HL-60 (cell line): Measurements from ENCODE around the gene ZNF462.

Experiments used
- GABPA ChIP-seq: IDR thresholded peaks from 2 replicates; pipeline ENCODE4 v1.6.1; 2012; ENCODE audit warnings: low read depth
- POLR2AphosphoS5 ChIP-seq: IDR thresholded peaks from 2 replicates; pipeline ENCODE4 v1.6.1; 2012; ENCODE audit warnings: low read depth
- TF ChIP-seq, protein P1 (sequence below): IDR thresholded peaks from one replicate; pipeline ENCODE4 v1.5.1; 2011; ENCODE audit warnings: low read length, control low read depth, inconsistent platforms; ENCODE audit not compliant: insufficient read depth

DNA sequence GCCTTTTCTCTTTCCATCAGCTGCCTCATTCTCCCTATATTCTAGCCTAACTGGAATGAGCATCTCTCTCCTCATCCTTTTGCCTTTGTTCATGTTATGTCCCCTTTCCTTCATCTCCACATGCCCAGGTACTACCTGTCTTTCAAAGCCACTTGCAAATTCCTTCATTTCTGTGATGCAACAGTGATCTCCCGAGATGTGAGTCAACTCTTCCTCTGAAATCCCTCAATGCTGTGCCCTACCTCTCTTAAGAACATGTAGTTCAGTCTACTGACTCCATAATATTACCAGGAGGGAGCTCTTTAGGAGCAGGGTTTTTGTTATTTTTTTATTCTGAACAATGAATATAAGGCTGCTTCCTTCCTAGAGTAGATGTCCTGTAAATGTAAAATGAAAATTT is 91.6 kb downstream of the ZNF462 start:
- TF ChIP-seq GABPA (no peak), POLR2AphosphoS5 (no peak)
- TF ChIP-seq, protein P1, sequence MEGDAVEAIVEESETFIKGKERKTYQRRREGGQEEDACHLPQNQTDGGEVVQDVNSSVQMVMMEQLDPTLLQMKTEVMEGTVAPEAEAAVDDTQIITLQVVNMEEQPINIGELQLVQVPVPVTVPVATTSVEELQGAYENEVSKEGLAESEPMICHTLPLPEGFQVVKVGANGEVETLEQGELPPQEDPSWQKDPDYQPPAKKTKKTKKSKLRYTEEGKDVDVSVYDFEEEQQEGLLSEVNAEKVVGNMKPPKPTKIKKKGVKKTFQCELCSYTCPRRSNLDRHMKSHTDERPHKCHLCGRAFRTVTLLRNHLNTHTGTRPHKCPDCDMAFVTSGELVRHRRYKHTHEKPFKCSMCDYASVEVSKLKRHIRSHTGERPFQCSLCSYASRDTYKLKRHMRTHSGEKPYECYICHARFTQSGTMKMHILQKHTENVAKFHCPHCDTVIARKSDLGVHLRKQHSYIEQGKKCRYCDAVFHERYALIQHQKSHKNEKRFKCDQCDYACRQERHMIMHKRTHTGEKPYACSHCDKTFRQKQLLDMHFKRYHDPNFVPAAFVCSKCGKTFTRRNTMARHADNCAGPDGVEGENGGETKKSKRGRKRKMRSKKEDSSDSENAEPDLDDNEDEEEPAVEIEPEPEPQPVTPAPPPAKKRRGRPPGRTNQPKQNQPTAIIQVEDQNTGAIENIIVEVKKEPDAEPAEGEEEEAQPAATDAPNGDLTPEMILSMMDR = no peak
